ENCODE results near the gene ACP5.
"Not testable (repeated sequence)": the region's sequence is repeated elsewhere in the genome, so short reads cannot be mapped to it uniquely, and the experiment has no call there.

Gene ACP5

DNA sequence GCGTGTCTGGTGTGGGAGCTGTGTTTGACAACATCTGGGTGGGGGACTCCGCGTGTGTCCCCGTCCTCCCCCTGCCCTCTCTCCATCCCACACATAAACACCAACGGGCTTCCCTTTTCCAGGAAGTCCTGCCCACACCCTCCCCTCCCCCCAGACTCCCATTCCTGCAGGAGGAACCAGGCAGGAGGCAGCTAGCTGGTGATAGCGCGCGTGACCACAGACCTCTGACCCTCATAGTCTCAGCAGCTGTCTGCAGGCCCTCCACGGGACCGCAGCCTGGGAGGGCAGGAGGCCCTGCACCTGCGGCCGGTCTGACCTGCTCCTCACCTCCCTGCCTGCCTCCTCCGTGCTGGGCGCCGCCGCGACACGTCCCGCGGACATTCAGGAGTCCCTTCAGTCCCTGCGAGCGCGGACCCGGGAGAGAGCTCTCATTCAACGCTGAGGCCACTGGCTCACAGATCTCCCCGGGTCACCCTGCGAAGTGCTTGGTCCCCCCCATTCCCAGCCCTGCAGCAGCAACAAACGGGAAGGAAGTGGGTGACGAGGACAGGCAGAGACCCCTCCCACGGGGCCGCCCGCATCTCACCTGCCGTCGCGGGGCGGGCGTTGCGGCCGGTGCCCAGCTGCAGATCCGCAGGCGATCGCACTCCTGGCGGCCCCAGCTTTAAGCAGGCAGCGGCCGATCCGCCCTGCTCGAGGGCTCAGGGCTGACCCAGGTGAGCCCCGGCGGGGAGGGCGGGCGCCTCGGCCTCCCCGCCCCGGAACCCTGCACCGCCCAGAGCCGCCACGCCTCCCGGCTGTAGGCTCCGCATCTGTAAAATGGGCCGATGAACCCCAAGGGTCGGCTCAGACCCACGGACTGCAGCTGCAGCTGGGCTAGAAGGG is 1.1 kb upstream of the ACP5 start:
- DNase-seq, result no peak

DNA sequence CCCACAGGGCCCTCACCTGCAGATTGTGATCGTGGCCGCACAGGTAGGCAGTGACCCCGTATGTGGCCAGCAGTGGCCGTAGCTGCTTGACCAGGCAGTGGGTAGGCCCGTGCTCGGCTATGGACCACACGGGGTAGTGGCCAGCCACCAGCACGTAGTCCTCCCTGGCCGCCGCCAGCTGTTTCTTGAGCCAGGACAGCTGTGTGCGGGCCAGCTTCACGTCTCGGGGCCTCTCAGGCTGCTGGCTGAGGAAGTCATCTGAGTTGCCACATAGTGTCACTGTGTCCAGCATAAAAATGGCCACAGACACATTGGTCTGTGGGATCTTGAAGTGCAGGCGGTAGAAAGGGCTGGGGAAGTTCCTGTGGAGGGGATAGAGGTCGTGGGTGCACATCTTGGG is 1.2 kb downstream of the ACP5 start:
- DNase-seq, result no peak

DNA sequence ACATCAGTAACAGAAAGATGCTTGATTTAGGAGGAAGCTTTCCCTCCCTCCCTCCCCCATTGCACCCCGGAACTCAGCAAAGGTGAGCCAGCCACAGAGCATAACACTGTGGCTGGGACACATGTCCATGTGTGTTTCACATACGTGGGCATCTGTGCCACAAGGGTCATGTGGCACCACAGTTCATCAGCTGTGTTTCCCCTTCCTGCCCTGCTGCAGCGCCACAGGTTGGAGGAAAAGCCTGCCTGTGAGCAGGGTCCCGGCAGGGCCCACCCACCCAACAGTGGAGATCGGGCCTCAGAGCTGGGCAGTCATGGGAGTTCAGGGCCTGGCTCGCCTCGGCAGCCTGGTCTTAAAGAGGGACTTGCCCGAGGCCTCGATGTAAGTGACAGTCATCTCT is 2.8 kb downstream of the ACP5 start:
- DNase-seq, result no peak

DNA sequence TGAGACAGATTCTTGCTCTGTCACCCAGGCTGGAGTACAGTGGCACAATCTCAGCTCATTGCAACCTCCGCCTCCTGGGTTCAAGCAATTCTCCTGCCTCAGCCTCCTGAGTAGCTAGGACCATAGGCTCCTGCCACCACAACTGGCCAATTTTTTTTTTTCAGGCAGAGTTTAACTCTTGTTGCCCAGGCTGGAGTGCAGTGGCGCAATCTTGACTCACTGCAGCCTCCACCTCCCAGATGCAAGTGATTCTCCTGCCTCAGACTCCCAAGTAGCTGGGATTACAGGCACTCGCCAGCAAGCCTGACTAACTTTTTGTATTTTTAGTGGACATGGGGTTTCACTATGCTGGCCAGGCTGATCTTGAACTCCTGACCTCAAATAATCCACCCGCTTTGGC is 3.7 kb downstream of the ACP5 start:
- DNase-seq, result not testable (repeated sequence)

DNA sequence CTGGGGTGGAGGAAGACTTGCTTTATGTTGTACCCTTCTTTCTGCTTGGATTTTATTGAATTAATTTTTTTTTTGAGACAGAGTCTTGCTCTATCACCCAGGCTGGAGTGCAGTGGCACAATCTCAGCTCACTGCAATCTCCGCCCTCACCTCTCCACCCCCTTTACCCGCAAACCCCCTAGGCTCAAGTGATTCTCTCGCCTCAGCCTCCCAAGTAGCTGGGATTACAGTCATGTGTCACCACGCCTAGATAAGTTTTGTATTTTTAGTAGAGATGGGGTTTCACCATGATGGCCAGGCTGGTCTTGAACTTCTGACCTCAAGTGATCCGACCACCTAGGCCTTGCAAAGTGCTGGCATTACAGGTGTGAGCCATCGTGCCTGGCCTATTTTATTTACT is 4.1 kb downstream of the ACP5 start:
- DNase-seq, result not testable (repeated sequence)

DNA sequence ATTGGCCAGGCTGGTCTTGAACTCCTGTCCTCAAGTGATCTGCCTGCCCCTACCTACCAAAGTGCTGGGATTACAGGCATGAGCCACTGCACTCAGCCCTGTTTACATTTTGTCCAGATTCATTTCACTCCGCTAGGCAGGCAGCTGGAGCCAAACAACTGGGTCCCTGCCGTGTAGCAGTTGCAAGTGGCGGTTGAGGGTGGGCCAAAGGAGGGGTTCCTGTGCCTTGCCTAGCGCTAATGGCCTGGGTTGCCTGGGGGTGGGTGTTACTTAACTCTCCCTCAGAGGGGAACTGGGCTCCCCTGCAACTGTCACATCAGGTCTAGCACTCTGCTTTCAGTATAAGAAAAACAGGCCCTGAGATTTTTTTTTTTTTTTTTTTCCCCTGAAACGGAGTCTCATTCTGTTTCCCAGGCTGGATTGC is 7.4 kb downstream of the ACP5 start:
- no peak for DNase-seq

DNA sequence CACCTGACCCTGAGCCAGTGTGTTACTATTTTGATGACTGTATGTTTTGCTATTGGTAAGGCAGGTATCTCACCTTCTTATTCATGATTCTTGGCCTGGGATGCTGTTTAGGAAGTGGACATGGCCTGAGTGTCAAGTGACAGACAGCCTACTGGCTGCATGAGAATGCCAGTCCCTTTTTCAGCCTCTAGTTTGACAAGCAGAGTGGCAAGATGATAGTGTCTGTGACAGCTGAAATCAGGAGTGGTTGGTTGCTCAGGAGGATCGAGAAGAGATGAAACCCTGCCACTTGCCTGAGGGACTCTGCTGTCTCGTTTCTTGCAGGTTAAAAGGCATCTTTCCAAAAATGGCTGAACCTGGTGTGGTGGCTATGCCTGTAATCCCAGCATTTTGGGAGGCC is 11.3 kb downstream of the ACP5 start:
- DNase-seq, result no peak

DNA sequence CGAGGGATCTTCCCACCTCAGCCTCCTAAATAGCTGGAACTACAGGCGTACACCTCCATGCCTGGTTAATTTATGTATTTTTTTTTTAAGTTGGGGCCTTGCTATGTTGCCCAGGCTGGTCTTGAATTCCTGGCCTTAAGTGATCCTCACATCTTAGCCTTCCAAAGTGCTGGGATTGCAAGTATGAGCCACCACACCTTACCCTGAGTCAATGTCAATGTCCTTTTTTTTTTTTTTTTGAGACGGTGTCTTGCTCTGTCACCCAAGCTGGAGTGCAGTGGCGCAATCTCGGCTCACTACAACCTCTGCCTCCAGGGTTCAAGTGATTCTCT is 11.8 kb downstream of the ACP5 start:
- DNase-seq, result not testable (repeated sequence)

DNA sequence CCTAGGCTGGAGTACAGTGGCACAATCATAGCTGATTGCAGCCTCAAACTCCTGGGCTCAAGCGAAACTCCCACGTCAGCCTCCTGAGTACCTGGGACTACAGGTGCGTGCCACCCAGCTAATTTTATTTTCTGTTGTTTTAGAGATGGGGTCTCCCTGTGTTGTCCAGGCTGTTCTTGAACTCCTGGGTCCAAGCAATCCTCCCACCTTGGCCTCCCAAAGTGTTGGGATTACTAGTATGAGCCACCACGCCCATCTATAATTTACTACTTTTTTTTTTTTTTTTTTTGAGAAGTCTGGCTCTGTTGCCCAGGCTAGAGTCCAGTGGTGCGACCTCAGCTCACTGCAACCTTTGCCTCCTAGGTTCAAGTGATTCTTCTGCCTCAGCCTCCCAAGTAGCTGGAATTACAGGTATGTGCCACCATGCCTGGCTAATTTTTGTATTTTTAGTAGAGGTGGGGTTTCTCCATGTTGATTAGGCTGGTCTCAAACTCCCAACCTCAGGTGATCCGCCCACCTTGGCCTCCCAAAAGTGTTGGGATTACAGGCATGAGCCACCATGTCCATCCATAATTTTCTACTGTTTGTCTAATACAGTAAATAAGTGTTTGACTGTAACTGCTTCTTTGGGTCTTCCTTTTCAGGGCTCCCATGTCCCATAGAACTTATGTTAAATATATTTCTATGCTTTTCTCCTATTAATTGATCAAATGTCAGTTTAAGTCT is 13.2 kb downstream of the ACP5 start:
- not testable (repeated sequence) for DNase-seq

DNA sequence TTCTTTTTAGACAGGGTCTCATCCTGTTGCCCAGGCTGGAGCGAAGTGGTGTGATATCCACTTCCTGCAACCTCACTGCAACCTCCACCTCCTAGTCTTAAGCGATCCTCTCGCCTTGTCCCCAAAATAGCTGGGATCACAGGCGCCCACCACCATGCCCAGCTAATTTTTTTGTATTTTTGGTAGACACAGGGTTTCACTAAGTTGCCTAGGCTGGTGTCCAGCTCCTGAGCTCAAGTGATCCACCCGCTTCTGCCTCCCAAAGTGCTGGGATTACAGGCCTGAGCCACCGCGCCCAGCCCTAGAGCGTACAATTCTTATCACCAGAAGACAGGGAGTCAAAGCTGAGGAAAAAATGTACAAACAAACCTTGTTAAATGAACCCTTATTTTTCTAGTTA is 13.9 kb downstream of the ACP5 start:
- DNase-seq, result no peak

DNA sequence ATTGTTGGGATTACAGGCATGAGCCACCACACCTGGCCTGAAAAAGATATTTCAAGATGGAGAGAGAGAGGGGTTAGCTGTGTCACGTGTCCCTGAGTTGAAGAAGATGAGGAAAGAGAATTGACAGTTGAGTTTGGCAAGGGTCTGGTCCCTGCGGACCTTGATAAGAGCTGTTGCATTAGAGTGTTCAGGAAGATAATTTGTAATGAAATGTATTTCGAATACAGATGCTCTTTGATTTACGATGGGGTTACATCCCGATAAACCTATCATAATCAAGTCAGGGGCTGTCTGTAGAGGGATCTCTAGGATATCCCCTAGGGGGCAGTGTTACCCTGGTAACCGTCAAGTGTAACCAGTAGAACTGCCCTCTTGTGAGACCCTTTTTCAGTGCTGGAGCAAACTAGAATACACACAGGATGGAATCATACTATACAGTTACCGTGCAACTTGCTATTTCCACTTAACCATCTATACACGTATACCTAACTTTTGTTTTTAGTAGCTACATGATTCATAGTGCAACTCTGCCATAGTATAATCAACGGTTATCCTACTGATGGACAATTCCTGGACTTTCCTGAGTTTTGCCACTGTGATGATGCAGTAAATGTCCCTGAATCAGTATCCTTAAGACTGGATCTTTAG is 16.9 kb downstream of the ACP5 start:
- DNase-seq, result peak; percentile 19

DNA sequence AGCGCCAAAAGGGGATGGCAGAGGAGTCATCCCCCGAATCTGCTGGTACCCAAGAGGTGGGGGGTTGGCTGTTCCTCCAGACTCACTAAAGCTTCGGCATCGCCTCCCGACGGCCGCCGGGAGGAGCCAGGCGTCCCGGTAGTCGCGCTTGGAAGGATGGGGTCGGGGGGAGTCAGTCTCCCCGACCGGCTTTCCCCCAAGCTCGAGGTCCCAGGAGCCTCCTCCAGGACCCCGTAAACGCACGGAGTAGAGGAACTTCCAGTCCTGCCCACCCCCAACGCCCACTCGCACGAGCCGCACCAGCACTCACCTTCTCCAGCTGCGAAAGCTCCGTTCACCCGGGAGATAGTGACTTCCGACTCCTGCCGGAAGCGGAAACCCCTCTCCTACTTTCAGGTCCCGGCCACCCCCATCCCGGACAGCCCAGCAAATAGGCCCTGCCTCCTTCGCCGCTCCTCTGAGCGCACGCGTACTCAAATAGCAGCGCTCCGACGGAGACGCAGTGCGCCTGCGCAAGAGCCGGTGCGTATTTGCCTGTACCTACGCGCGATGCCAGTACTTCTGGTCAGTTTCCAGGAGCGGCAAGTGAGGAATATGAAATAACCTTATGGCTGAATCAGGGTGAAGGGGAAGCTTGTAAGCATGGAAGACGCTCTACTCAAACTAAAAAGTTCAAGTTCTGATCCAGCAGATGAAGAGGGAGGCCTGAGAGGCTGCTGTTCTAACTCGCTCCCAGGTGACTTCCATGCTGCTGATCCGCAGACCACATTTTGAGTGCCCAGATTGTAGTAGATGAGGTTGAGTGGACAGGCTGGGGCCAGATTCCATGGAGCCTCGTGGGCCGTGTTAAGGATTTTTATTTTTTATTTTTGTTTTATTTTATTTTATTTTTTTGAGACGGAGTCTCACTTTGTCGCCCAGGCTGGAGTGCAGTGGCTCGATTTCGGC is 18.3 kb downstream of the ACP5 start, which contains the start of gene ELOF1:
ELOF1 (minus strand) TSS at position 350 of the 948 bp plus-strand sequence. CDS start 4,883 bp downstream, outside the sequence.
- DNase-seq, result peak; percentile 89

DNA sequence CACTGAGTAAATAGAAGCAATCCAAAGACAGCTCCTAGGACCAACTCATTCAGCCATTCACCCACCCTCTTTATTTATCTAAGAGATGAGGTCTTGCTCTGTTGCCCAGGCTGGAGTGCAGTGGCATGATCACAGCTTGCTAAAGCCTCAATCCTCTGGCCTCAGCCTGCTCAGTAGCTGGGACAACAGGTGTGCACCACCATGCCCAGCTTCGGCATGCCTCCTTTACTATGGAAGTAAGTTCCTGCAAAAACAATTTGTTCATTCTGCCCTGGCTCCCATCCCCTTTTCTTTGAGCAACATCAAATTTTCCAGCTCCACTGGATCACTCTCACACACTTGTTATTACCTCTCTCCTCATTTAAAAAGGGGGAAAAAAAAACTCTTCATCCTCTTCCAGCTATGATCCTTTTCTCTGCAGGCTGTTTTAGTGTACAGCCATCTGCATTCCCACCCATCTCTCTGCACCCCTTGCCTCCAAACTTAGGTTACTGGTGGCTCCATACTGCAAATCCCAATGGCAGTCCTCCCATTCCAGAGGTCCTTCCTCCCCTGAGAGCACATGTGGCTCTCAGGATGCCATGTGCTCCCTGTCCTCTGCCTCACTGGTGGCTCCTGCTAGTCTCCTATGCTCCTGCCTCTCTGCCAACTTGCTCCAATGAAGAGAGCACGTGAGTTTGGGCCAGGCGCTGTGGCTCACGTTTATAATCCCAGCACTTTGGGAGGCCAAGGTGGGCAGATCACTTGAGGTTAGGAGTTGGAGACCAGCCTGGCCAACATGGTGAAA is 20.6 kb downstream of the ACP5 start:
- no peak for DNase-seq

DNA sequence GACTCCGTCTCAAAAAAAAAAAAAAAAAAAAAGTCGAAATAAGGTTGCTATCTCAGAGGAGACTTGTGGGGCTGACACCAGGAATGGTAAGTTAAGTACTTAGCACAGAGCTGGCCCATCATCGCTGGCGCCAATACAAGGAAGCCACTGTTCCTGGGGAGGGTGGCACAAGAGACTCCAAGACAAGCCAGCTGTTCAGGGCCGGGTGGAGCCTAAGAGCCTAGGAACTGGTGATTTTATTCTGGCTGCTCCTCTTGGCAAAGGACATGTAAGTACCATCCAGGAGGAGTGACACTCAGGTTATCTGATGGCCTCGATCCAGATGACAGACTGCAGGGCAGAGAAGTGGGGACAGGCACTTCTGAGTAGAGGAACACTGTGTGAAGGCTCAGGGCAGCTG is 22.2 kb downstream of the ACP5 start:
- no peak for DNase-seq

DNA sequence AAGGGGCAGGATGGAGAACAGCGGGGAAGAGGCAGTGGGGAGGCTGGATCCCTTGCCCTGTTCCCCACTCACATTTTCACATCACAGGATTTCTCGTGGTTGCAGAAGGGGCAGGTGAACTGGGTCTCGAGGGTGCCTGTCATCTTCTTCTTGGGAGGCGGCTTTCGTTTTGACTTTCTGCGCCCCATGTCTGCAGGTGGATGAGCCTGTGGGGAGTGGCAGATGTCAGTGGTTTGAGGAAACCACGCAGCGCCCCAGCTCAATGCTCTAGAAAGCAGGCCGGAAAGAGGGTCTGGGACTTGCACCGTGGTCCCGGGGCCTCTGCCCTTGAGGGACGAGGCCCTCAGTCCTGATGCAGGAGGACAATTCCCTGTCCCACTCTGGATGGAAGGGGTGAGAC is 23.3 kb downstream of the ACP5 start:
- no peak for DNase-seq

DNA sequence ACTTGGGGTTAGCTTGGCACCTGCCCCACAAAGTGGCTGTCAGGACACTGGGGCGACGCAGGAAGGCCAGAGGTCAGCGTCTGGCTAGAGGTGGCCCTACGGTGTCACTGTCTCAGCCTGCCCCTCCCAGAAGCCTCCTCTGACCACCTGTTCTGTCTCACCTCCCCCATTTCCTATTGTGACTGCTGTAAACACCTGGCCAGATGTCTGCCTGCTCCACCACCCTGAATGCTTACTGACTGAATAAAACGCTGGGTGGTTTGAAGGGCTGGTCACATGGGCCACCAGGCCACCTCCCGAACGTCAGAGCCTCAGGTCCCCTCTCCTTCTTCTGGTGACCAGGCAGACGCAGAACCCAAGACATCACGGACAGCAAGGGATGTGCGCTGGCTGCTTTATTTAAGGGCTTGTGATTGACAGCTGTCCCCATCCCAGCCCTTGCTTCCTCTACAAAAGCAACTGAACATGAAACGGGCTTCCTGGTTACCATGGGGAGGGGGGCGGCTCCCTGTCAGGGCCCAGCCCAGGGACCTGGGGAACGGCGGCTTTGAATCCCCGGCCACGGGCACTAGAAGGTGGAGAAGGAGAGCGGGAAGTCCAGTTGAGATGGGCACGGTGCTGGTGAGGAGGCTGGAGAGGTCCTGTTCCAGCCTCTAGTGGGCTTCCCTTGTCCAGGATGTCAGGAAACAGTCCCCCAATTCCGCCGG is 24.6 kb downstream of the ACP5 start:
- DNase-seq, result no peak

DNA sequence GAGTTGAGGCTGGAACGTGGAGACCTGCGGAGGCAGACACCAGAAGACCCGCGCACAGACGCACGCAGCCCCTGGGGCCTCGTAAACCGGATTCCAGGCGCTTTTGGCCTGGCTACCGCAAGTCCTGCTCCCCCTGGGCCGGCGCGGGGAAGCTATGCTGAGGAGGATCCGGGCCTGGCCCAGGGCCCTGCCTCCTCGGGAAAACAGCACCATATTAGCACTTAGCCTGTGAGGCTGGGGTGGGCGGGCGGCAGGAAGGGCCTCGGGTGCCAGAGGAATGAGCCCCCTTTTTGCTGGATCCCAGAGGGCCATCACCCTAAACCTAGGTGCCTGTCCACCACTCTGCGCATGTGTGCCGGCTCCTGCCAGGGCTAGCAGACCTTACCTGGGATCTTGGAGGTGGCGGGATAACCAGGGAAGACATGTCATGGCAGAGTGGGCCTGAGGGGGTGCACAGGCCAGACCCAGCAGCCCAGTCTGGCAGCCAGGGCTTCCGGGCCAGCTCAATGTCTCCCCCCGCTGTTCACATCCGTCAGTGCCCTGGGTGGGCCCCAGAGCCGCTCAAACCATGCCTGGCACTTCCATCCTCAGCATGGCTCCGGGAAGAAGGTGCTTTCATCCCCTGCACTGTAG is 25.7 kb downstream of the ACP5 start:
- no peak for DNase-seq

DNA sequence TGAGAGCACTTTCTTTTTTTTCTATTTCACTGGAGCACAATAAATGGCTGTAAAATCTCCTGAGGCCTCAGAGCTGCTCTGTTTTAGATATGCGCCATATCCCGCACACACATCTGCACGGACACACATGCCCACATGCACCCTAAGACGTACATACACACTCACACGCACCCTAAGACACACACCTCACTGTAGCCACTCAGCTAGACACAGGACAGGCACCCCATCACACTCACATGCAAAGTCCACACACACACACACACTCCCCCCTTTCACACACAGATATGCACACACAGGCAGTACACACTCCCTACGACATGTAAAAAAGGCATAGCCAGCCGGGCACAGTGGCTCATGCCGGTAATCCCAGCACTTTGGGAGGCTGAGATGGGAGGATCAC is 27.2 kb downstream of the ACP5 start:
- DNase-seq, result no peak

DNA sequence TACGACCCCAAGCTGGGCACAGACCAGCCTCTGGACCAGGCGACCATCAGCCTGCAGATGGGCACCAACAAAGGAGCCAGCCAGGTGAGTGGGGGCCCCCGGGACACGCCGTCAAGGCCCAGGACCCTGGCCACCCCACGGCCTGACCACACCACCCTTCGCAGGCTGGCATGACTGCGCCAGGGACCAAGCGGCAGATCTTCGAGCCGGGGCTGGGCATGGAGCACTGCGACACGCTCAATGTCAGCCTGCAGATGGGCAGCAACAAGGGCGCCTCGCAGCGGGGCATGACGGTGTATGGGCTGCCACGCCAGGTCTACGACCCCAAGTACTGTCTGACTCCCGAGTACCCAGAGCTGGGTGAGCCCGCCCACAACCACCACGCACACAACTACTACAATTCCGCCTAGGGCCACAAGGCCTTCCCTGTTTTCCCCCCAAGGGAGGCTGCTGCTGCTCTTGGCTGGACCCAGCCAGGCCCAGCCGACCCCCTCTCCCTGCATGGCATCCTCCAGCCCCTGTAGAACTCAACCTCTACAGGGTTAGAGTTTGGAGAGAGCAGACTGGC is 28.0 kb downstream of the ACP5 start:
- DNase-seq, result no peak
